ENCODE data around the gene HEXIM1. TPM values are rescaled to one million over a fixed set of nuclear protein-coding genes. Genes with fewer than 3 reads are reported as not detected.

HEXIM1 gene
- total RNA-seq, 1 donor from 2014 or later, result 62.5 TPM

DNA sequence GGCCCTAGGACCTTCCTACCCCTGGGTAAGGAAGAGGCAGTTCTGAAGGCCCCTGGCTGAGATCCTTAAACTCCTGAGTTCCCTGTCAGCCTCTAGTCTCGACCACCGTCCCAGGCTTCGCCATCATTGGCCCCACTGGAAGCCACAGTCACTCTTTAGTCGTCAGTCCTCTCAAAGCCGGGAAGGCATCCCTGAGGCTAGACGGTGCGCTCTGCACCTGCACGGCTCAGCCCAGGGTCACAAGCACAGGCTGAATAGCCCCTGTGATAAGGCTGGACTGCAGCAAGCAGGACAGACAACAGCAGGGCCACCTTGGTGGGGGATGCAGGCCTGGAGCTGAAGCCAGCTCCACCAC, 3.3 kb upstream of the HEXIM1 start:
- no peak for DNase-seq (ENCODE audit: low spot score)

DNA sequence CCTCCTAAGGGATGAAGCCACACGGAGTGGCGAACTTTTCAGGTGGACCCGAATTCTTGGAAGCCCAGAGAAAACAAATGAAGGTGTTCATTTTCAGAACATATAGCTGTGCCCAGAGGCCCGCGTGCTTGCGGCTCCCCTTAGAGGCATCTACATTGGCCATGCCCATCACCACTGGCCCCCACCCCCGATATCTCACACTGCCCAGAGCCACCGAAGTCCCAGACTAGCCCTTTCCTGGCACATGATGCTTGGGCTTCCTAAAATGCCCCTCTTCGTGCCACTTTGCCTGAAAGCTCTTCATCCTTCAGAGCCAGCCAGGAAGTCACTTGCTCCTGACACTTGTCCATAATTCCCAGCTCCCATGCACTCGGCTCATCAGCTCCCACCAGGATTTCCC, 2.1 kb upstream of the HEXIM1 start:
- DNase-seq (ENCODE audit: low spot score), result no peak

DNA sequence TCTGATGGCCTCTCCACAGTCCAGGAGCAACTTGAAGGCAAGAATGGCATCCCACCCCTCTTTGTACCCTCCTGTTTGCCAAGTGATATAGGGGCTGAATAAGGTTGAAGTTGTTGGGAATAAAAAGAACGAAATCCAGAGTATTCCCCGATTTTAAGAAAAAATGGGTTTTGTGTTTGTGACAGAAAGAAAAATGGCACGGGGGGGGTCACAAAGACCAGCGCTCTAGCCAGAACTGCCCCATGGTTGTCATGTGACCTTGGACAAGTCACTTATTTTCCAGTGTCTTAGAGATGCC, 1.7 kb upstream of the HEXIM1 start:
- DNase-seq (ENCODE audit: low spot score), result no peak

DNA sequence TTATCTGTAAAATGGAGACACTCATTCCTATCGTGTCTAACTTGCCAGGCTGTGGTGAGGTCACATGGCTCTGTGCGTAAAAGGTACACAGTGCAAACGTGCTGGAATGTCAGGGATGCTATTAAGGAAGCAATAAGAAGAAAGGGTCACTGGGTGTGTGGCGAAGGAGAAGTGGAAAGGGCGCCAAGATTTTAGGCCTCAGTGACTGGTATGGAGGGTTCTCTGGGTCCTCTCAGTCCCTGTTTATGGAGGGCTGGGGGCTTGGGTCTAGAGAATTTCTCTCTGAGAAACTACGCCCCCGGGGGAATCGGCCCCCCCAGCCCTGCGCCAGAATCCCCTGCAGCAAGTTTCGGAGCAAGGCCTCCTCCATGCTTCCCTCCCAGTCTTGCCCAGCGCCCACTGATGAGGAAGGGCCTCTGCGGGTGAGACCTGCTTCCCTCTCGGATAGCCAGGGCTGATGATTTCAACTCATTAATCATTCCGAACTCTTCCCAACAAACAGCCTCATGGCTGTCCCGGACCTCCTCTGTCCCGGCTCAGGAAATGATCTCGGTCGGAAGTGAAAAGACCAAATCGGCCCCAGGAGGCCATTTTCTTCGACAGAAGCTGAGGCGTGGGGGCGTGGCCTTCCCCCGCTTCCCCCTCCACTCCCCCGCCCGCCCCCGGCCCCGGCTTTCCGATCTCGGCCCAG, 1.2 kb upstream of the HEXIM1 start:
- DNase-seq (ENCODE audit: low spot score), result peak; percentile 83

DNA sequence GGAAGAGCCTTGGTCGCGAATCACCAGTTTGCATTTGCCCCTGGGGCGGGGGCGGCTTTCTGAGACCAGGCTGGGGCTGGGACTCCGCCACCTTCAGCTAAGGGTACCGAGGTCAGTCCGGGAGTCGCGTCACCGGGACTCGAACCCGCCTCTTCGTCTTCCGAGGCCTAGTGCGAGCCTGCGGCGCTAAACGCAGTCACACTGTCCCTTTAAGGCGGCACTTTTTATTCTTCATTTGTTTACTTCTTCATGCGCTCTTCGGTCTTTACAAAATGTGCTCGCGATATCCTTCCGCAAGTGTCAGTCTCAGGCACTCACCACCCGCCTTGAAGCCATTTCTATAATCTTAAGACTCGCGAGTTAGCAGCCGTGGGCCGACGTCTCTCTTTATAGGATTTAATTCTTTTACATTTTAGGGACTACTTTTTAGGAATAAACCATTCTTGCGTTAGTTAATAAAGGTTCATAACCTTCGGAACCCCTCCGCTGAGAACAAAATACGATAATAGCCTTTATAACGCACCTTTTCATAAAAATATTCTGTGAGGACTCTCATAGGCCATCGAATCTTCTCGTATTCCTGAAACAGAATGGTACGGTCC, 593 bp upstream of the HEXIM1 start:
- peak; percentile 82 for DNase-seq (ENCODE audit: low spot score)

DNA sequence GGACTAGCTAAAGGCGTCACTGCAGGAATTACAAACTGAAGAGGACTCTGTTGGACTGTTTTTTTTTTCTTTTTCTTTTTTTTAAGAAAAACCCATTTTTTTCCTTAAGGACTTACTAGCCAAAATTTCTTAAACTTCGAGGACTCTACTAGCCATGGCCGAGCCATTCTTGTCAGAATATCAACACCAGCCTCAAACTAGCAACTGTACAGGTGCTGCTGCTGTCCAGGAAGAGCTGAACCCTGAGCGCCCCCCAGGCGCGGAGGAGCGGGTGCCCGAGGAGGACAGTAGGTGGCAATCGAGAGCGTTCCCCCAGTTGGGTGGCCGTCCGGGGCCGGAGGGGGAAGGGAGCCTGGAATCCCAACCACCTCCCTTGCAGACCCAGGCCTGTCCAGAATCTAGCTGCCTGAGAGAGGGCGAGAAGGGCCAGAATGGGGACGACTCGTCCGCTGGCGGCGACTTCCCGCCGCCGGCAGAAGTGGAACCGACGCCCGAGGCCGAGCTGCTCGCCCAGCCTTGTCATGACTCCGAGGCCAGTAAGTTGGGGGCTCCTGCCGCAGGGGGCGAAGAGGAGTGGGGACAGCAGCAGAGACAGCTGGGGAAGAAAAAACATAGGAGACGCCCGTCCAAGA, 878 bp downstream of the HEXIM1 start:
- DNase-seq (ENCODE audit: low spot score), result peak; percentile 84

DNA sequence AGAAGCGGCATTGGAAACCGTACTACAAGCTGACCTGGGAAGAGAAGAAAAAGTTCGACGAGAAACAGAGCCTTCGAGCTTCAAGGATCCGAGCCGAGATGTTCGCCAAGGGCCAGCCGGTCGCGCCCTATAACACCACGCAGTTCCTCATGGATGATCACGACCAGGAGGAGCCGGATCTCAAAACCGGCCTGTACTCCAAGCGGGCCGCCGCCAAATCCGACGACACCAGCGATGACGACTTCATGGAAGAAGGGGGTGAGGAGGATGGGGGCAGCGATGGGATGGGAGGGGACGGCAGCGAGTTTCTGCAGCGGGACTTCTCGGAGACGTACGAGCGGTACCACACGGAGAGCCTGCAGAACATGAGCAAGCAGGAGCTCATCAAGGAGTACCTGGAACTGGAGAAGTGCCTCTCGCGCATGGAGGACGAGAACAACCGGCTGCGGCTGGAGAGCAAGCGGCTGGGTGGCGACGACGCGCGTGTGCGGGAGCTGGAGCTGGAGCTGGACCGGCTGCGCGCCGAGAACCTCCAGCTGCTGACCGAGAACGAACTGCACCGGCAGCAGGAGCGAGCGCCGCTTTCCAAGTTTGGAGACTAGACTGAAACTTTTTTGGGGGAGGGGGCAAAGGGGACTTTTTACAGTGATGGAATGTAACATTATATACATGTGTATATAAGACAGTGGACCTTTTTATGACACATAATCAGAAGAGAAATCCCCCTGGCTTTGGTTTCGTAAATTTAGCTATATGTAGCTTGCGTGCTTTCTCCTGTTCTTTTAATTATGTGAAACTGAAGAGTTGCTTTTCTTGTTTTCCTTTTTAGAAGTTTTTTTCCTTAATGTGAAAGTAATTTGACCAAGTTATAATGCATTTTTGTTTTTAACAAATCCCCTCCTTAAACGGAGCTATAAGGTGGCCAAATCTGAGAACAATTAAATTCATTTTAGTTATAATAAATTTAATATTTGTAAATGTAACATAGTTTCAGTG, 1.7 kb downstream of the HEXIM1 start:
- DNase-seq (ENCODE audit: low spot score), result peak; percentile 75

DNA sequence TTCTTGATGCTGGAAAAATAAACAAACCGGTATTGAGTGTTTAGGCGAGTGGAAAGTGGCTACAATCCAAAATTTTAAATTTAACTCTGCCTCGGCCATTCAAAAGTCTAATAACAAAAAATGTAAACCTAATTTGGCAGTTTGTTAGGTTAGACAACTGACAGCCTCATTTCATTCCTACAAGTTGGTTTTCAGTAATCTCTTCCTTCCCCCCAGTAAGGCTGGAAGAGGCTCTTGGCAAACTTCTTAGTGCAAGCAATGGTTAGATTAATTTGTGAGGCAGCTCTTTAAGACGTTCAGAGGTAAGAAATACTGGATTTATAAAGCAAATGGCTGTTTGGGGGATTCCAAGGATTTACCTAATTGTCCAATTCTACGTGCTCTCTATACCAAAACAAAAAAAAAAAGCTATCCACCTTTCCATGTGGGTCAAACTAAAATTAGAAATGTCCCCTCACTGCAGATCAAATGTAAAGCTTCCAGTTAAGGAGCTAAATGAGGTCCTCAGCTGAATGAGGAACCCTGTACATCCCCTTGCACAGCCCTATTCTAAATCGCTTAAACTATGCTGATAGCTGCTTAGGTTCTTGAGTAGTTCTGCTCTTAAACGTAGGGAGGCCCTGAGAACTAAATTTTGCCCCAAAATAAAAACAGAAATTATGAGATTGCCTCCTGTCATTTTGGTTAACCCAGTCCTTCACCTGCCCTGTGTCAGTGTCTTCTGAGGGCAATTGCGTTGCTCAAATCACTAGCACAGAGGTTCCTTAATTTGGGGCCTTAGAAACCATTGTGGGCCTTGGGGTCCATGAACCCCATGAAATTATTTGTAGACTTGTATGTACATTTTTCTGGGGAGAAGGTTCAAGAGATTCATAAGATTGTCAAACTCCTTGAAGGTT, 2.9 kb downstream of the HEXIM1 start:
- no peak for DNase-seq (ENCODE audit: low spot score)

DNA sequence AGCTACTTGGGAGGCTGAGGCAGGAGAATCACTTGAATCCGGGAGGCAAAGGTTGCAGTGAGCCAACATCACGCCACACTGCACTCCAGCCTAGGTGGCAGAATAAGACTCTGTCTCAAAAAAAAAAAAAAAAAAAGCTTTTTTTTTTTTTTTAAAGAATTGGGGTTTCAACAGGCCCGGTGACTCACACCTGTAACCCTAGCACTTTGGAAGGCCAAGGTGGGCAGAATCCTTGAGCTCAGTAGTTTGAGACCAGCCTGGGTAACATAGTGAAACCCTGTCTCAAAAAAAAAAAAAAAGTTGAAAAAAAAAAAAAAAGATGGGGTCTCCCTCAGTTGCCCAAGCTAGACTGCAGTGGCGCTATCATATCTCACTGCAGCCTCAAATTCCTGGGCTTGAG, 6.8 kb downstream of the HEXIM1 start:
- DNase-seq (ENCODE audit: low spot score), result no peak

DNA sequence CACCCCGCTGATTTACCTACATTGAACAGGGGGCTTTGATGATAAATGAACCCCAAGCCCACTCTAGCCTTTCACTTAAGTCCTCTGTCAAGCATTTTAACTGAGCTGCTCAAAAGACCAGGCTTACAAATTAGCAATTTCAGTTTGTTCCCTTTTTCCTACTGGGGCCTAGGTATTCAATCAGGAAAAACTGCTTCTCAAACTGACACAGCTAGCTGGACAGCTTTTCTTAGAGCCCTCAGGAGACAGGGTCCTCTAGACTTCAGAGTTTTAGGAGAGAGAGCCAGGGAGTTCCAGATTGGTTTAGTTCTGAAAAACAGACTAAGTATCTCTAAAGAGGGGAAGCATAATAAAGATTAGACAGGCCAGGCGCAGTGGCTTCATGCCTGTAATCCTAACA, 7.2 kb downstream of the HEXIM1 start:
- DNase-seq (ENCODE audit: low spot score), result no peak

DNA sequence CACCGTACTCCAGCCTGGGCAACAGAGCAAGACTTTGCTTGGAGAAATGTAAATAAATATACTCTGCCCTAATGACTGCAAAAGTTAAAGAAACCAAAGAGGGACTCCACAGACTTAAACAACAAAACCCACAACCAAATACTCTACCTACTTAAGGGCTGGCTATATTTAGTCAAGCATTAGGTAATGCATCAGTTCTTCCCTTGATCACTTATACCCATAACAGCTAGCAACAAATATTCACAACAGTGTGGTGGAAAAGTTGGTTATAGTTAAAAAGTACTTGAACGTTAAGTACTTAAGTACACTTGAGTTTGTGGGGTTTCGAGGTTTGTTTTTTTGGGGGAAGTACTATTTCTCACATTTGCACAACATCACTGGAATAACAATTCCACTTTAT, 8.0 kb downstream of the HEXIM1 start:
- DNase-seq (ENCODE audit: low spot score), result no peak

DNA sequence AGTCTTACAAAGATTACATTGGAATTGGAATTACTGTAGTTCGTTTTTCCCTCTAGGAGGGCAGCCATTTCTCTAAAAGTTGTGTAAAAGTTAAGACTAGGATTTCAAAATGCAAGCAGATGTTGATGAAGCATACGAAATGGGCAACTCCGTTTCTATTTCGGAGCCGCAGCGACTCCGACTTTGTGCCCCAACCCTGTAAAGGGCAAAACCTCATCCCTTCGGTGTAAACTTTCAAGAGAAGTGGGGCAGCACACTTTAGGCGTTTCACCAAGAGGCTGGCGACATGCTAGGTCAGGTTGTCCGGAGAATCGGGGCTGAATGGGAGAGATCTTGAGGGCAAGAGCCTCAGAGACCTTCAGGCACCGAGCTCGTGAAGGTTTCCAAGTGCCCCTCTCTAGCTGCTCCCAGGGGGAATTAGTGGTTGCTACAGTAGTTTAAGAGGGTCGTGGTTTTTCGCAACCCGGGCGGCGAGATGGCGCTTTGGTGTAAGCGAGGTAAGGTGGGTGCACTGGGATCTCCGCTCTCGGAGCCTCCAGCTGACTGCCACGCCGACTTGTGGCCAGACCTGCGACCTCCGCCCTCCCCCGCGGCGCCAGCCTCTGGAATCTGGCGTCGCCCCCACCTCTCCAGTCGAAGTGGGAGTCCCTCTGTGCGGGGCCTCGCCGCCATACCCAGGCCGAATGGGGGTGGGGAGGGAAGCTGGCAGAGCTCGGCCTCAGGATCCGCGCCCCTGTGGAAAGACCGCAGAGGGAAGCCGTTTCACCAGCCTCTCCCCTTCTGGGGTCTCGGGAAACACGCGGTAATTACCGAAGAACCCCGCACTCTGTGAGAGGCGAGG, 12.4 kb downstream of the HEXIM1 start:
- DNase-seq (ENCODE audit: low spot score), result no peak

DNA sequence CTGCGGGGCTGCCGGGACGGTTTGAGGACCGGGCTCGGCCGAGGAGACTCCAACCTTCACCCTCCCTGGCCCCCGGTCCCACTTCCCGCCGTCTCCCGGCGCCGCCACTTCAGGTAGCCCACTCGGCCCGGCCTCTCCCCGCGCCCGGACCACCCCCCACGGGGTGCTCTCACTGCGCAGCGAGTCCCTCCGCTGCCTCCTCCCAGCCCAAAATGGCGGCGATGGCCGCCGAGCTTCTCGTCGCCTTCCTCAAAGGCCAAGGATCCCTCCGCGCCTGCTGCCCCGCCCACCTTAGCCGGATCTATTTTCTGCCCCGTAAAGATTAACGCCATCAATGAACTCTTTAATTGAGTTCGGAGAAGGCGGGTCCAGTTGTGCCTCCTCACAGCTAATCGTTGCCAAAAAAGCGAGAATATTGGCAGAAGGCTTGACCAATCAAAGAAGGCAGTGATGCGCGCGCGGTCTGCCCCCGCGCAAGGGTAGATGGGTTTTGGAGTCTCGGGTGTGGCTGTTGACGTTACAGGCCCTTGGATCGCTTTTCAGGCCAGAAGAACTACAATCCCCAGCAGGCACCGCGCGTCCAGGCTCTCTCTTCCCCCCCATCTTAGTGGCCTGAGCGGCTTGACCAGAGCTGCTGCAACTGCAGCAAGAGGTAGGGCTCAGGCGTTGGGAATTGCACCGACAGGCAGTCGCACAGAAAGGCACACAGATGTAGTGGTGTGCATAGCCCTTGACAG, 13.2 kb downstream of the HEXIM1 start, which contains the start of gene HEXIM2:
HEXIM2 (plus strand) TSS at position 588 of the 737 bp plus-strand sequence. CDS start 919 bp downstream, outside the sequence.
- peak; percentile 100 for DNase-seq (ENCODE audit: low spot score)

DNA sequence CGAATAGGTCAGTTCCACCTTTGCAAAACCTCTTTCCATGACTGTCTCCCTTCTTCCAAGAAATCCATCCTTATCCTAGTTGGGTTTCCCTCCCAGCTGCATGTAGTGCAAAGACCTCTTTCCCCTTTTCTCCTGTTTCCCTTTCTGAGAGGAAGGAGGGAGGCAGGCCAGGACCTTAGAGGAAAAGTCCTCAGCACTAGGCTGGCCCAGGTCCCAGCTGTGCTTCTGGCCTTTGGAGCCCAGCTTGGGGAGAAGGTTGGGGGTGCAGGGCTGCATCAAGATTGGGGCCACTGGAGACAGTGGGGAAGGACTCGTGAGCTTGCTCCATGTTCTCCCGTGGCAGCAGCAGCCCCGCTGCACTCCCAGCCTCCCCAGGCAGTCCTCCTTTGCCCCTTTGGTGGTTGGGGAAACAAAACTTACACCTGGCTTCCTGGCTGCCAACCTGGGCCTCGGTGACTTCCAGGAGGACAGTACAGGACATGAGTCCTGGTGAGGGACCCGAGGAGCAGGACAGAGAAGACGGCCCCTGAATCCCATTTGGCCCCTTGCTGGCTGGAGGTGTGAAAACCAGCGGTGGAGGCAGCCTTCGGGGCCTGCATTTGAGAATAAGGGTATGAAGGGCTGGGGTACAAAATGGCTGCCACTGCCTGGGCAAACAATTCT, 13.9 kb downstream of the HEXIM1 start:
- DNase-seq (ENCODE audit: low spot score), result no peak

DNA sequence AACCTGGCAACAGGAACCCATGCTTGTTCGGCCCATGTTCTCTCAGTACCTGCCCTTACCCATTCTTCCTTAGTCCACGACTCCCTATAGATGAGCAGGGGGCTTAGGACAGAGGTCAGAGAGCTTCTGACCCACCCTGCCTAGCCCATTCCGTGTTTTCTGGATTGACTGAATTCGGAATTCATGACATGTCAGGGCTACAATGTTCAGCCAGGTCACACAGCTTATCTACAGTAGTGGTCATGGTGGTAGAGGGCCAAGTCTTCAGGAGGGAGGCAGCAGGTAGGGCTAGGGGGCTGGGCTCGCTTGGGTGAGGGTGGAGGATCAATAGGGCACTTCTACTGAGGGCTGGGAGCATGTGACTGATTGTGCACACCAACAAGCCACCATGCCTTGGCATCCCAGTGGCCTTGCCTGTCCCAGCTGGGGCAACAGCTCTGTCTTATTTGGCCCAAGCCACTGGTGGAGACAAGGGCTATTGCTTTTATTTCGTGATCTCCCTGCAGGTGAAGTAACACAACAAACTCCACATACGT, 16.5 kb downstream of the HEXIM1 start:
- no peak for DNase-seq (ENCODE audit: low spot score)

DNA sequence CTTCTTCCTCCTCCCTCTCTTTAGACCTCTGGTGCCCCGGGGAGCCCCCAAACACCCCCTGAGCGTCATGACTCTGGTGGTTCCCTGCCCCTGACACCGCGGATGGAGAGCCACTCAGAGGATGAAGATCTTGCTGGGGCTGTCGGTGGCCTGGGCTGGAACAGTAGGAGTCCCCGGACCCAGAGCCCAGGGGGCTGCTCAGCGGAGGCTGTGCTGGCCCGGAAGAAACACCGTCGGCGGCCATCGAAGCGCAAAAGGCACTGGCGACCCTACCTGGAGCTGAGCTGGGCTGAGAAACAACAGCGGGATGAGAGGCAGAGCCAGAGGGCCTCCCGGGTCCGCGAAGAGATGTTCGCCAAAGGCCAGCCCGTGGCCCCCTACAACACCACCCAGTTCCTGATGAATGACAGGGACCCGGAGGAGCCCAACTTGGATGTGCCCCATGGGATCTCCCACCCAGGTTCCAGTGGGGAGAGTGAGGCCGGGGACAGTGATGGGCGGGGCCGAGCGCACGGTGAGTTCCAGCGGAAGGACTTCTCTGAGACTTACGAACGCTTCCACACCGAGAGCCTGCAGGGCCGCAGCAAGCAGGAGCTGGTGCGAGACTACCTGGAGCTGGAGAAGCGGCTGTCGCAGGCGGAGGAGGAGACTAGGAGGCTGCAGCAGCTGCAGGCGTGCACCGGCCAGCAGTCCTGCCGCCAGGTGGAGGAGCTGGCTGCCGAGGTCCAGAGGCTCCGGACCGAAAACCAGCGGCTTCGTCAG, 20.9 kb downstream of the HEXIM1 start:
- DNase-seq (ENCODE audit: low spot score), result no peak

DNA sequence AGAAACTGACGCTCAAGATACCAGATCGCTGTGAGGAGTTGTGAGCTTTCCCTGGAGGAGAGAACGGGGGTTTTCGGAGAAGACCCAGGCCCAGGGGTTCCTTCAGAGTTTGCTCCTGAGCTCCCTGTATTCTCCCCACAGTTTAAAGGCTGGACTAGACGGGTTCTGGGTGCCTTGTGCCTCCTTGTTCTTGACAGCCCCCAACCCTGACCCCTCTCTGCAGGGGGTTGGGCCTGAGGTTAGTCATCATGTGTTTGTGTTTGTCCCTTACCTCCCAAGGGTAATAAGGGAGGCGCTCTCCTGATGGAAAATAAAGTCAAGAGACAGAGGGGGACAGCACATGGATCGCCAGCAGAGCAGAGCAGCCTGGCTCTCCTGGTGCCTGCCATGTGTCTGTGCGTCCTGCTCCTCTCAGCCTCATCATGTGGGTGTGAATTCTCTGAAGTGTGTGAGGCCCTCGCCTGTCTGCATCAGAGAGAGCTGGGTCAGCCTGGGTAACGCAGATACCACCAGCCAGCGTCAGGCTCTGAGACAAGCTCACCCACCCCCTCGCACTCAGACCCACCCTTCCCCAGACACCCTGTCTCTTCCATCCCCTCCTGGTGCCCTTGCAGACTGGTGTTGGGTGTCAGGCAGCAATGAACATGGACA, 22.1 kb downstream of the HEXIM1 start:
- DNase-seq (ENCODE audit: low spot score), result no peak
